GM13977 (cell line): ENCODE measurements around the gene ATP13A3.
"Not testable (repeated sequence)": the region's sequence is repeated elsewhere in the genome, so short reads cannot be mapped to it uniquely, and the experiment has no call there.

Source experiments
- DNase-seq: peaks from one replicate; pipeline ENCODE4 v3.0.0; 2012; ENCODE audit warnings: low spot score
- CTCF ChIP-seq: IDR thresholded peaks from 2 replicates; pipeline ENCODE4 v1.5.1; 2012; ENCODE audit warnings: mild to moderate bottlenecking, control low read depth; ENCODE audit not compliant: insufficient read depth; ENCODE audit errors: extremely low read depth, missing control alignments
- in situ Hi-C: fragments of 300-500 bp; cut with MboI; formaldehyde crosslinking; loops from one replicate; pipeline ENCODE4 v1.12.0; 2022; ENCODE audit warnings: low sequenced_read_pairs, low pct_unique_long_range_greater_than_20kb, mixed read lengths, inconsistent platforms; ENCODE audit not compliant: unreplicated experiment

The ATP13A3 gene

GRCh38 chr3:194500198-194500597 lies 13.4 kb upstream of the ATP13A3 start:
- DNase-seq = no peak
- in situ Hi-C loops = no loop called here
- TF ChIP-seq CTCF = no peak

GRCh38 chr3:194499516-194499915 lies 12.7 kb upstream of the ATP13A3 start:
- in situ Hi-C loops, DNase-seq: not testable (repeated sequence)

- TF ChIP-seq CTCF = no peak
- DNase-seq = no peak
Observed at GRCh38 chr3:194497799-194498575, 11.2 kb upstream of the ATP13A3 start.

GRCh38 chr3:194496217-194496919 lies 9.6 kb upstream of the ATP13A3 start:
- DNase-seq = no peak
- in situ Hi-C loops = no loop called here
- TF ChIP-seq CTCF = no peak

More at GRCh38 chr3:194497799-194498575, 11.2 kb upstream of the ATP13A3 start:
- in situ Hi-C loops = no loop called here

- TF ChIP-seq CTCF = no peak
- in situ Hi-C loops = no loop called here
- no peak for DNase-seq
Observed at GRCh38 chr3:194494951-194495374, 8.2 kb upstream of the ATP13A3 start.

- DNase-seq, in situ Hi-C loops: not testable (repeated sequence)
Observed at GRCh38 chr3:194493995-194494927, 7.5 kb upstream of the ATP13A3 start.

GRCh38 chr3:194492001-194492400 lies 5.2 kb upstream of the ATP13A3 start:
- TF ChIP-seq CTCF = no peak
- in situ Hi-C loops = no loop called here
- DNase-seq = no peak
